ENCODE measurements around the gene PLEKHF1. TPM values are rescaled to one million over a fixed set of nuclear protein-coding genes. Genes with fewer than 3 reads are reported as not detected.

PLEKHF1 gene
- total RNA-seq, 1 donor from 2014 or later, result 27.8 TPM

- peak overlapping the region; percentile 88 for H3K27ac ChIP-seq (replicated peaks)
- peaks cover 26% of the 10 kb centered on the region for H3K4me1 ChIP-seq
- H3K36me3 ChIP-seq, result no peaks in the 10 kb centered on the region
- intact Hi-C loops (cut with micrococcal nuclease), result no loop called here
- no peak for TF ChIP-seq CTCF (IDR thresholded peaks at IDR 0.05; ENCODE audit: borderline replicate concordance)
- no peak overlapping the region for H3K4me3 ChIP-seq
- DNase-seq, result no peak
- H3K27me3 ChIP-seq (ENCODE audit: low read depth), result no peaks in the 10 kb centered on the region
- H3K9me3 ChIP-seq (replicated peaks), result no peaks in the 10 kb centered on the region
These were observed 19.8 kb upstream of the PLEKHF1 start for GRCh38 chr19:29645491-29645867.

GRCh38 chr19:29645911-29646310, 19.4 kb upstream of the PLEKHF1 start:
- Histone ChIP-seq H3K9me3 (replicated peaks) (no peaks in the 10 kb centered on the region), H3K27ac (replicated peaks) (peak overlapping the region; percentile 88), H3K27me3 (ENCODE audit: low read depth) (no peaks in the 10 kb centered on the region), H3K4me1 (peaks cover 26% of the 10 kb centered on the region), H3K36me3 (no peaks in the 10 kb centered on the region), H3K4me3 (no peak overlapping the region)
- intact Hi-C loops (cut with micrococcal nuclease), result no loop called here
- DNase-seq, result peak; percentile 48
- no peak for TF ChIP-seq CTCF (IDR thresholded peaks at IDR 0.05; ENCODE audit: borderline replicate concordance)

GRCh38 chr19:29650772-29651387, 14.4 kb upstream of the PLEKHF1 start:
- DNase-seq, result no peak
- no peak for TF ChIP-seq CTCF (IDR thresholded peaks at IDR 0.05; ENCODE audit: borderline replicate concordance)
- intact Hi-C loops (cut with micrococcal nuclease), result no loop called here
- Histone ChIP-seq H3K27me3 (ENCODE audit: low read depth) (peaks cover 14% of the 10 kb centered on the region), H3K36me3 (no peaks in the 10 kb centered on the region), H3K4me3 (no peak overlapping the region), H3K27ac (replicated peaks) (no peak overlapping the region), H3K4me1 (peaks cover 8% of the 10 kb centered on the region), H3K9me3 (replicated peaks) (peaks cover 8% of the 10 kb centered on the region)

GRCh38 chr19:29651622-29652394, 13.5 kb upstream of the PLEKHF1 start:
- no peak for TF ChIP-seq CTCF (IDR thresholded peaks at IDR 0.05; ENCODE audit: borderline replicate concordance)
- H3K9me3 ChIP-seq (replicated peaks), result peaks cover 8% of the 10 kb centered on the region
- no peak for DNase-seq

GRCh38 chr19:29653398-29653797, 11.9 kb upstream of the PLEKHF1 start:
- TF ChIP-seq CTCF (IDR thresholded peaks at IDR 0.05; ENCODE audit: borderline replicate concordance), result no peak
- DNase-seq, result no peak
- Histone ChIP-seq H3K36me3 (no peaks in the 10 kb centered on the region), H3K4me1 (no peaks in the 10 kb centered on the region), H3K27me3 (ENCODE audit: low read depth) (peaks cover 14% of the 10 kb centered on the region), H3K4me3 (no peak overlapping the region), H3K9me3 (replicated peaks) (peaks cover 8% of the 10 kb centered on the region), H3K27ac (replicated peaks) (no peak overlapping the region)
- intact Hi-C loops (cut with micrococcal nuclease), result no loop called here

More at GRCh38 chr19:29651622-29652394, 13.5 kb upstream of the PLEKHF1 start:
- intact Hi-C loops (cut with micrococcal nuclease), result no loop called here
- peaks cover 14% of the 10 kb centered on the region for H3K27me3 ChIP-seq (ENCODE audit: low read depth)
- no peak overlapping the region for H3K27ac ChIP-seq (replicated peaks)
- no peaks in the 10 kb centered on the region for H3K36me3 ChIP-seq
- H3K4me3 ChIP-seq, result no peak overlapping the region
- H3K4me1 ChIP-seq, result no peaks in the 10 kb centered on the region

All from left ventricle myocardium inferior (tissue), 1 donor.